ENCODE measurements around the gene CYP51A1.
"Not testable (repeated sequence)": the region's sequence is repeated elsewhere in the genome, so short reads cannot be mapped to it uniquely, and the experiment has no call there.

CYP51A1 gene

DNA sequence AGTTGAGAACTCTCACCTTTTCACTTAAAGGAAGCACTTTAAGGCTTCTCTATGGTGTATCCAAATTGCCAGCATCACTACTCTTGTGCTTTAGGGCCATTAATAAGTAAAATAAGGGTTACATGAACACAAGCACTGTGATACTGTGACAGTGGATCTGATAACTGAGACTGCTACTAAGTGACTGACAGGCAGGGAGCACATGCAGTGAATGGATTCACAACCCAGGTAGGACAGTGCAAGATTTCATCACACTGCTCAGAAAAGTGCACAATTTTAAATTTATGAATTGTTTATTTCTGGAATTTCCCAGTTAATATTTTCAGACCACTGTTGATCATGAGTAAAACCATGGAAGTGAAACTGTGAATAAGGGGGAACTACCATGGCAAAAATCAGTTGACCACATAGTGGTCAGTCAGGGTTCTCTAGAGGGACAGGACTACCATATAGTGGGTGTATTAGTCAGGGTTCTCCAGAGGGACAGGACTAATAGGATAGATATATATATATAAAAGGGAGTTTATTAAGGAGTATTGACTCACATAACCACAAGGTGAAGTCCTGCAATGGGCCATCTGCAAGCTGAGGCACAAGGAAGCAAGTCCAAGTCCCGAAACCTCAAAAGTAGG, 20.9 kb upstream of the CYP51A1 start:
- Histone ChIP-seq H3K27ac (ENCODE audit: low read length) (no peak overlapping the region), H3K4me1 (ENCODE audit: insufficient read depth, low read length) (no peaks in the 10 kb centered on the region), H2AFZ (ENCODE audit: low read depth, low read length) (no peak overlapping the region), H3K4me2 (ENCODE audit: insufficient read depth, low read length) (no peak overlapping the region), H4K20me1 (ENCODE audit: insufficient read depth, low read length) (no peaks in the 10 kb centered on the region), H3K9ac (ENCODE audit: low read depth, low read length) (no peak overlapping the region), H3K27me3 (ENCODE audit: insufficient read depth, low read length, poor library complexity) (no peaks in the 10 kb centered on the region), H3K4me3 (ENCODE audit: low read depth in 1 of 2, low read length in 2 of 2) (no peak overlapping the region), H3K36me3 (ENCODE audit: insufficient read depth, low read length) (no peaks in the 10 kb centered on the region), H3K79me2 (ENCODE audit: insufficient read depth, low read length) (no peaks in the 10 kb centered on the region), H3K9me3 (ENCODE audit: insufficient read depth, low read length, severe bottlenecking) (no peaks in the 10 kb centered on the region)
- no peak for ATAC-seq (ENCODE audit: insufficient read depth, low read depth)
- DNase-seq, result no peak
- no peak for TF ChIP-seq EZH2 (IDR thresholded peaks at IDR 0.05; ENCODE audit: borderline replicate concordance, low read depth, low read length, severe bottlenecking)
- TF ChIP-seq, protein P1, sequence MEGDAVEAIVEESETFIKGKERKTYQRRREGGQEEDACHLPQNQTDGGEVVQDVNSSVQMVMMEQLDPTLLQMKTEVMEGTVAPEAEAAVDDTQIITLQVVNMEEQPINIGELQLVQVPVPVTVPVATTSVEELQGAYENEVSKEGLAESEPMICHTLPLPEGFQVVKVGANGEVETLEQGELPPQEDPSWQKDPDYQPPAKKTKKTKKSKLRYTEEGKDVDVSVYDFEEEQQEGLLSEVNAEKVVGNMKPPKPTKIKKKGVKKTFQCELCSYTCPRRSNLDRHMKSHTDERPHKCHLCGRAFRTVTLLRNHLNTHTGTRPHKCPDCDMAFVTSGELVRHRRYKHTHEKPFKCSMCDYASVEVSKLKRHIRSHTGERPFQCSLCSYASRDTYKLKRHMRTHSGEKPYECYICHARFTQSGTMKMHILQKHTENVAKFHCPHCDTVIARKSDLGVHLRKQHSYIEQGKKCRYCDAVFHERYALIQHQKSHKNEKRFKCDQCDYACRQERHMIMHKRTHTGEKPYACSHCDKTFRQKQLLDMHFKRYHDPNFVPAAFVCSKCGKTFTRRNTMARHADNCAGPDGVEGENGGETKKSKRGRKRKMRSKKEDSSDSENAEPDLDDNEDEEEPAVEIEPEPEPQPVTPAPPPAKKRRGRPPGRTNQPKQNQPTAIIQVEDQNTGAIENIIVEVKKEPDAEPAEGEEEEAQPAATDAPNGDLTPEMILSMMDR (IDR thresholded peaks at IDR 0.05; ENCODE audit: borderline replicate concordance, extremely low read depth, low read length, poor library complexity, severe bottlenecking), result no peak

DNA sequence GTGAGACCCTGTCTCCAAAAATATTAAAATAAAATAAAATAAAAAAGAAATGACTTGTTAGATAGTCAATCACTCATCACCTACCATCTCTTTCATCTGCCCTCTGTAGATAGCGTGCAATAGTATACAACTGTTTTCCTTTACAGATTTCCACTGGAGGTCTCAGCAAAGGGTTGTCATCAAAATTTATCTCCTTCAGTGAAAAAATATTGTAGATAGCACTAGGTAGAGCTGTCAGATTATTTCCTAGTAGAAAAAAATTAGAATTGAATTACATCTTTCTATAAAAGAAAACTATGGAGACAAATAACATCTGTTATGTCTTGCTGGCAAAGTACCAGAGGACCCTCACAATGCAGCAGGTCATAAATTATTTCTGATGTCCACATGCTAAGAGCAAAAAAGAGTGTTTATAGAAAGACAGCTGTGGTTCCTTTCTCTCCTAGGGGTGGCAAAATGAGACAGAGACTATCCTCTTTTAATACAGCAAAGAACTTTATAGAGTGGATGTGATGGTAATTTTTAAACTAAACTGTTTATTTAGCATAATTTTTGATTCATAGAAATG, 16.3 kb upstream of the CYP51A1 start:
- no peak overlapping the region for H2AFZ ChIP-seq (ENCODE audit: low read depth, low read length)
- H3K9me3 ChIP-seq (ENCODE audit: insufficient read depth, low read length, severe bottlenecking), result no peaks in the 10 kb centered on the region
- no peaks in the 10 kb centered on the region for H4K20me1 ChIP-seq (ENCODE audit: insufficient read depth, low read length)
- no peak overlapping the region for H3K27ac ChIP-seq (ENCODE audit: low read length)
- no peak overlapping the region for H3K4me2 ChIP-seq (ENCODE audit: insufficient read depth, low read length)
- H3K9ac ChIP-seq (ENCODE audit: low read depth, low read length), result no peak overlapping the region
- H3K4me3 ChIP-seq (ENCODE audit: low read depth in 1 of 2, low read length in 2 of 2), result no peak overlapping the region
- ATAC-seq (ENCODE audit: insufficient read depth, low read depth) (no peak), DNase-seq (no peak)
- no peaks in the 10 kb centered on the region for H3K4me1 ChIP-seq (ENCODE audit: insufficient read depth, low read length)
- TF ChIP-seq, protein P1 (IDR thresholded peaks at IDR 0.05; ENCODE audit: borderline replicate concordance, extremely low read depth, low read length, poor library complexity, severe bottlenecking), result no peak
- no peak for TF ChIP-seq EZH2 (IDR thresholded peaks at IDR 0.05; ENCODE audit: borderline replicate concordance, low read depth, low read length, severe bottlenecking)
- no peaks in the 10 kb centered on the region for H3K79me2 ChIP-seq (ENCODE audit: insufficient read depth, low read length)
- H3K36me3 ChIP-seq (ENCODE audit: insufficient read depth, low read length), result no peaks in the 10 kb centered on the region
- no peaks in the 10 kb centered on the region for H3K27me3 ChIP-seq (ENCODE audit: insufficient read depth, low read length, poor library complexity)

DNA sequence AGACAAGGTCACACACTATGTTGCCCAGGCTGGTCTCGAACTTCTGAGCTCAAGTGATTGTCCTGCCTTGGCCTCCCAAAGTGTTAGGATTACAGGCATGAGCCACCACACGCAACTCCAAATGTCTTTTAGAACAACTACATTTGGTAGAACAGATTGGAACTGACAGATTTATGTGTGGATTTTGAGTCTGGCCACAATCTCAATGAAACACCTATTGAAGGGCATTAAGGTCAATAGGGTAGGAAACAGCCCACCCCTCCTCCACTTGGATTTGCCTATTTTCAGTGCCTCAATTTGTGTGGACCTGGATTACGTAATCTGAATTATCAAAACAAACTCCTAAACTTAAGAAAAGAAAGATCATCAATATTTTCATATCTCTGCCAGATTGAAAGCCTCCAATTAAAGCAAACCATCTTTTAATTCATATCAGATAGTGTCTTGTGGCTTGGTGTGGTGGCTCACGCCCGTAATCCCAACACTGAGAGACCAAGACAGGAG, 15.5 kb upstream of the CYP51A1 start:
- H3K9me3 ChIP-seq (ENCODE audit: insufficient read depth, low read length, severe bottlenecking), result no peaks in the 10 kb centered on the region
- H3K4me1 ChIP-seq (ENCODE audit: insufficient read depth, low read length), result no peaks in the 10 kb centered on the region
- H2AFZ ChIP-seq (ENCODE audit: low read depth, low read length), result no peak overlapping the region
- H3K4me3 ChIP-seq (ENCODE audit: low read depth in 1 of 2, low read length in 2 of 2), result no peak overlapping the region
- no peak overlapping the region for H3K4me2 ChIP-seq (ENCODE audit: insufficient read depth, low read length)
- H4K20me1 ChIP-seq (ENCODE audit: insufficient read depth, low read length), result no peaks in the 10 kb centered on the region
- H3K36me3 ChIP-seq (ENCODE audit: insufficient read depth, low read length), result no peaks in the 10 kb centered on the region
- DNase-seq (no peak), ATAC-seq (ENCODE audit: insufficient read depth, low read depth) (no peak)
- no peak overlapping the region for H3K9ac ChIP-seq (ENCODE audit: low read depth, low read length)
- H3K27me3 ChIP-seq (ENCODE audit: insufficient read depth, low read length, poor library complexity), result no peaks in the 10 kb centered on the region
- no peak overlapping the region for H3K27ac ChIP-seq (ENCODE audit: low read length)
- TF ChIP-seq EZH2 (IDR thresholded peaks at IDR 0.05; ENCODE audit: borderline replicate concordance, low read depth, low read length, severe bottlenecking), result no peak
- TF ChIP-seq, protein P1 (IDR thresholded peaks at IDR 0.05; ENCODE audit: borderline replicate concordance, extremely low read depth, low read length, poor library complexity, severe bottlenecking), result no peak
- H3K79me2 ChIP-seq (ENCODE audit: insufficient read depth, low read length), result no peaks in the 10 kb centered on the region

DNA sequence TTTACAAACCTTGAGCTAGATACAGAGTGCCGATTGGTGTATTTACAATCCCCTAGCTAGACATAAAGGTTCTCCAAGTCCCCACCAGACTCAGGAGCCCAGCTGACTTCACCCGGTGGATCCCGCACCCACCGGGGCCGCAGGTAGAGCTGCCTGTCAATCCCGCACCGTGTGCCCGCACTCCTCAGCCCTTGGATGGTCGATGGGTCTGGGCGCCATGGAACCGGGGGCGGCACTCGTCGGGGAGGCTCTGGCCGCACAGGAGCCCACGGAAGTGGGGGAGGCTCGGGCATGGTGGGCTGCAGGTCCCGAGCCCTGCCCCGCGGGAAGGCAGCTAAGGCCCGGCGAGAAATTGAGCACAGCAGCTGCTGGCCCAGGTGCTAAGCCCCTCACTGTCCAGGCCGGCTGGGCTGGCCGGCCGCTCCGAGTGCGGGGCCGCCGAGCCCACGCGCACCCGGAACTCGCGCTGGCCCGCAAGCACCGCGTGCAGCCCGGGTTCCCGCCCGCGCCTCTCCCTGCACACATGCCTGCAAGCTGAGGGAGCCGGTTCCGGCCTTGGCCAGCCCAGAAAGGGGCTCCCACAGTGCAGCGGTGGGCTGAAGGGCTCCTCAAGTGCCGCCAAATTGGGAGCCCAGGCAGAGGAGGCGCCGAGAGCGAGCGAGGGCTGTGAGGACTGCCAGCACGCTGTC, 9.1 kb upstream of the CYP51A1 start:
- not testable (repeated sequence) for H3K9me3 ChIP-seq (ENCODE audit: insufficient read depth, low read length, severe bottlenecking); H4K20me1 ChIP-seq (ENCODE audit: insufficient read depth, low read length); H3K36me3 ChIP-seq (ENCODE audit: insufficient read depth, low read length); H3K79me2 ChIP-seq (ENCODE audit: insufficient read depth, low read length); H3K9ac ChIP-seq (ENCODE audit: low read depth, low read length); H3K4me3 ChIP-seq (ENCODE audit: low read depth in 1 of 2, low read length in 2 of 2); H3K27me3 ChIP-seq (ENCODE audit: insufficient read depth, low read length, poor library complexity); ATAC-seq (ENCODE audit: insufficient read depth, low read depth); H3K4me2 ChIP-seq (ENCODE audit: insufficient read depth, low read length); DNase-seq; H3K27ac ChIP-seq (ENCODE audit: low read length); H3K4me1 ChIP-seq (ENCODE audit: insufficient read depth, low read length); H2AFZ ChIP-seq (ENCODE audit: low read depth, low read length)

DNA sequence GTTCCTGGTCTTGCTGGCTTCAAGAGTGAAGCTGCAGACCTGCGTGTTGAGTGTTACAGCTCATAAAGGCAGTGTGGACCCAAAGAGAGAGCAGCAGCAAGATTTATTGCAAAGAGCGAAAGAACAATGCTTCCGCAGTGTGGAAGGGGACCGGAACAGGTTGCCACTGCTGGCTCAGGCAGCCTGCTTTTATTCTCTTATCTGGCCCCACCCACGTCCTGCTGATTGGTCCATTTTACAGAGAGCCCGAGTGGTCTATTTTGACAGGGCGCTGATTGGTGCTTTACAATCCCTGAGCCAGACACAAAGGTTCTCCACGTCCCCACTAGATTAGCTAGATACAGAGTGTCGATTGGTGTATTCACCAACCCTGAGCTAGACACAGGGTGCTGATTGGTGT, 8.5 kb upstream of the CYP51A1 start:
- H3K27me3 ChIP-seq (ENCODE audit: insufficient read depth, low read length, poor library complexity); DNase-seq; H4K20me1 ChIP-seq (ENCODE audit: insufficient read depth, low read length); H3K4me3 ChIP-seq (ENCODE audit: low read depth in 1 of 2, low read length in 2 of 2); H3K4me2 ChIP-seq (ENCODE audit: insufficient read depth, low read length); ATAC-seq (ENCODE audit: insufficient read depth, low read depth); H3K9me3 ChIP-seq (ENCODE audit: insufficient read depth, low read length, severe bottlenecking); H3K36me3 ChIP-seq (ENCODE audit: insufficient read depth, low read length); H3K79me2 ChIP-seq (ENCODE audit: insufficient read depth, low read length); H2AFZ ChIP-seq (ENCODE audit: low read depth, low read length); H3K4me1 ChIP-seq (ENCODE audit: insufficient read depth, low read length); H3K27ac ChIP-seq (ENCODE audit: low read length); H3K9ac ChIP-seq (ENCODE audit: low read depth, low read length): not testable (repeated sequence)
